Activated T-helper 1 cell treated with anti-CD3 and anti-CD28 coated beads, Interleukin-2, amount 50 U/mL, for 16 hours (primary cell): ENCODE data around the gene TEC.
"Not testable (repeated sequence)": the region's sequence is repeated elsewhere in the genome, so short reads cannot be mapped to it uniquely, and the experiment has no call there.

Experiments used
- DNase-seq, 2 donors: peaks; one replicate each; pipeline ENCODE4 v3.0.0-alpha.2; 2020; ENCODE audit warnings: low read depth in 1 of 2, low spot score in 1 of 2

The TEC gene

GRCh38 chr4:48242511-48243195, 27.0 kb downstream of the TEC start:
- no peak for DNase-seq

DNA sequence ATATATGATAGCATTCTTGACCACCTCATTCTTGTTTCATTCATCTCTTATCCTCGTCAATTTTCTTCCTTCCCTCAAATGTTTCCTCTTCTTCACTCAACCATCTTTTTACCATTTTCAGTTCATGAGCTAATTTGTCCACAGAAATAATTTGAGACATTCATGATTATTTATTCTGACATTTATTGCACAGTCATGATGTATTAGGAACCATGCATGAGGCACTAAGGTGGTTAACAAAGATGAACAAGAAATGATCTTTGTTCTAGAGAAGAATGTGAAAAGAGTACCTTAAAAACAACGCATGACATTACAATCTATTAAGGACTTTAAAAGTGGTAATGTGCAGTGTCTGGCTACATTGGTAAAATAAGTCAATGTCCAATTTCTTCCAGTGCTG, 27.9 kb downstream of the TEC start:
- DNase-seq: no peak

GRCh38 chr4:48237996-48238645, 31.5 kb downstream of the TEC start:
- no peak for DNase-seq

- DNase-seq: no peak
These were observed 34.6 kb downstream of the TEC start for GRCh38 chr4:48235050-48235449.

- no peak for DNase-seq
These were observed 35.1 kb downstream of the TEC start for GRCh38 chr4:48234575-48234974.

- no peak for DNase-seq
These were observed 40.7 kb downstream of the TEC start for GRCh38 chr4:48228949-48229348.

GRCh38 chr4:48227662-48228061, 42.0 kb downstream of the TEC start:
- no peak for DNase-seq

GRCh38 chr4:48226199-48226598, 43.4 kb downstream of the TEC start:
- no peak for DNase-seq

GRCh38 chr4:48225368-48226141, 44.1 kb downstream of the TEC start:
- no peak for DNase-seq

- DNase-seq: no peak
These were observed 45.0 kb downstream of the TEC start for GRCh38 chr4:48224606-48225005.

DNA sequence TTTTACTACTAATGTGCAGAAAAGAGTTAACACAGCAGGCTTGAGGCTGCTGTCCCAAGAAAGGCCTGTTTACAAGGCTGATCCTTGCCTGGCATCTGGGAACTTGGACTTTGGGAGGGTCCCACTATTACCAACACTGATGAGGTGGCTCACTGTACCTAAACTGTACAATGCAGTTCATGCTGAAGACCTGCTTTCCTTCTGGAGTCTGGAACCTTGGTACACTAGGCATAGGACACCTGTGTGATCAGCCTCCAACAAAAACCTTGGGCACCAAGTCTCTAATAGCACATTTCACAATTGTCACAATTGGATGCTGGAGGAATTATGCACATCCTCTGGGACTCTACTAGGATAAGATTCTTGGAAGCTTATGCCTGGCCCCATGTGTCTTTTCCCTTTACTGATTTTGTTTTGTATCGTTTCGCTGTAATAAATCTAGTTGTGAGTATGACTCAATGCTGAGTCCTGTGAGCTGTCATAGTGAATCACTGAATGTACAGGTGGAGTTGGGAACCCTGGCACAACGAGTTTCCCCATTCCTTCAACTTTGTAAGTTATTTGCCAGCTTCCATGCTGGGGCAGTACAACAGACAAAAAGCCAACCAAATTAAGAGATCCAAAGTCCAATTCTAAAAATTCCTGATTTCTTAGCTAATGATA, 45.9 kb downstream of the TEC start:
- DNase-seq: no peak

- DNase-seq: no peak
These were observed 47.1 kb downstream of the TEC start for GRCh38 chr4:48222491-48222890.

DNA sequence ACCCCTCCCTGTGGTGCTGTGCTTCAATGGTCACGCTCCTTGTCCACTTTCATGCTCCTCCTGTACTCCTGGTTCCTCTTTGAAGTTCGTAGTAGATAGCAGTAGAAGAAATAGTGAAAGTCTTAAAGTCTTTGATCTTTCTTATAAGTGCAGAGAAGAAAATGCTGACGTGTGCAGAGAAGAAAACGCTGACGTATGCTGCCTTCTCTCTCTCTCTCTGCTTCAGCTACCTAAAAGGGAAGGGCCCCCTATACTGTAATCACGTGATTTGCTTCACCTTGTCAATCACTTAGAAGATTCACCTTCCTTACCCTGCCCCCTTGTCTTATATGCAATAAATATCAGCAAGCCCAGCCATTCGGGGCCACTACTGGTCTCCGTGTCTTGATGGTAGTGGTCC, 50.2 kb downstream of the TEC start:
- DNase-seq: not testable (repeated sequence)

GRCh38 chr4:48216563-48216962, 53.1 kb downstream of the TEC start:
- no peak for DNase-seq

DNA sequence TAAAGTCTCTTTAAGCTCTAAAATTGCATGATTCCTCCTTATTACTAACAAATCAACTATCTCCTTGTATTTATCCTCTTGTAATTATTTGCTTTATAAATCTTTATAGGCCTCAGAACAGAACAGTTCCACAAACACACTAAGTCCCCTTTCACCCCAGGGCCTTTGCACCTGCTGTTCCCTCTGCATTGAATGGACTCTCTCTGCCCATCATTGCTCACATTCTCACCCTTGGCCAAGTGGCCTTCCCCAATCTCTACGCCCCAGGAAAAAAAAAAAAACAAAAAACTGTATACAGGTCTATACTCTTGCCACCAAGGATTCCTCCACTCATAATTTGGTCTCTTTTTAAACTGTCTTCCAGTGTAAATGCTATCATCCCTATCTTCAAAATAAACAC, 53.7 kb downstream of the TEC start:
- DNase-seq: no peak

- DNase-seq: no peak
These were observed 57.5 kb downstream of the TEC start for GRCh38 chr4:48212165-48212564.

- DNase-seq: no peak
These were observed 58.7 kb downstream of the TEC start for GRCh38 chr4:48210966-48211328.

DNA sequence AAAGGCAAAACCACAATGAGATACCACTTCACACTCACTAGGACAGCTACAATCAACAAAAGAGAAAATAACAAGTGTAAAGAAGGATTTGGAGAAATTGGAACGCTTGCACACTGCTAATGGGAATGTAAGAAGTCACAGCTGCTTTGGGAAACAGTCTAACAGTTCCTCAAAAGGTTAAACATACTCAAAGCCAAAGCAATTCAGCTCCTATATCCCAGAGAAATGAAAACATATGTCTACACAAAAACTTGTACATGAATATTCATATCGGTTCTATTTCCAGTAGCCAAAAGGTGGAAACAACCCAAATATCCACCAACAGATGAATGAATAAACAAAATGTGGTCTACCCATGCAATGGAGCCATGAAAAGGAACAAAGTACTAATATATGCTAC, 64.0 kb downstream of the TEC start:
- no peak for DNase-seq

DNA sequence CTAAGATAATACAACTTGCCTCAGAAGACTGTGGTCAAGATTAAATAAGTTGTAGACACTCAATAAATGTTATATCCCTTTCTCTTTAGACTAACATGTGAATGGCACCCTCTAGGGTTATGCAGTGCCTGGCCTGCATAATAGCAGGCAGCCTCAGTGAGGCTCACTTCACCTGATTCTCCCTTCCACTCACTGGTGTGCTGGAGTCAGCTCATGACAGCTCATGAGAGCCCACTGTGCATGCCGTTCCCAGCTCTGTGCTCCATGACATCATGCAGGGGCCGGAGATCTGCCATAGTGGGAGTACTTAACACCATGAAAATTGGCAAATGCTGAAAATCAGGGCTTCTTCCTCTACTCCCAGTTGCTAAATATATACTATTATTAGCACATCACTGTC, 64.5 kb downstream of the TEC start:
- no peak for DNase-seq

- no peak for DNase-seq
These were observed 65.8 kb downstream of the TEC start for GRCh38 chr4:48203819-48204218.

GRCh38 chr4:48197643-48198237, 71.9 kb downstream of the TEC start:
- no peak for DNase-seq
